GM23338 (cell line): ENCODE data around the gene ZSWIM1. TPM values are rescaled to one million over a fixed set of nuclear protein-coding genes. Genes with fewer than 3 reads are reported as not detected.

ENCODE experiments used
- ATAC-seq: fragments of 200-7000 bp; cut with Tn5 transposase; 3 replicates; pipeline ENCODE4 v1.9.1; 2020
- DNase-seq: peaks from one replicate; pipeline ENCODE4 v3.0.0-alpha.2; 2015; ENCODE audit warnings: low spot score
- H2AFZ ChIP-seq: fragments of 200-600 bp; sonication (generic); 2 replicates; pipeline ENCODE4 v1.8.0; 2016; ENCODE audit warnings: antibody characterized with exemption, mild to moderate bottlenecking, moderate library complexity
- H3F3A ChIP-seq: fragments of 200-600 bp; sonication (generic); replicated peaks from 2 replicates; pipeline ENCODE4 v1.8.0; 2017; ENCODE audit warnings: antibody characterized with exemption, mixed run types, low read depth
- H3K27ac ChIP-seq: fragments of 200-600 bp; sonication (generic); 2 replicates; pipeline ENCODE4 v1.6.1; 2016; ENCODE audit warnings: low read depth
- H3K27me3 ChIP-seq: fragments of 200-600 bp; sonication (generic); 2 replicates; pipeline ENCODE4 v1.8.0; 2016; ENCODE audit warnings: mild to moderate bottlenecking, mixed run types, moderate library complexity; ENCODE audit not compliant: insufficient read depth
- H3K36me3 ChIP-seq: fragments of 200-600 bp; sonication (generic); 2 replicates; pipeline ENCODE4 v1.8.0; 2016; ENCODE audit warnings: mild to moderate bottlenecking; ENCODE audit not compliant: insufficient read depth
- H3K4me1 ChIP-seq: fragments of 200-600 bp; sonication (generic); 2 replicates; pipeline ENCODE4 v1.8.0; 2016; ENCODE audit warnings: mild to moderate bottlenecking, moderate library complexity; ENCODE audit not compliant: insufficient read depth
- H3K4me2 ChIP-seq: fragments of 200-600 bp; sonication (generic); 2 replicates; pipeline ENCODE4 v1.7.1; 2017; ENCODE audit warnings: mixed run types
- H3K4me3 ChIP-seq: fragments of 200-600 bp; sonication (generic); 2 replicates; pipeline ENCODE4 v1.6.1; 2016; ENCODE audit warnings: mixed run types
- H3K79me2 ChIP-seq: fragments of 200-600 bp; sonication (generic); replicated peaks from 2 replicates; pipeline ENCODE4 v1.8.0; 2017; ENCODE audit warnings: mild to moderate bottlenecking; ENCODE audit not compliant: insufficient read depth
- H3K9me2 ChIP-seq: fragments of 200-600 bp; sonication (generic); 2 replicates; pipeline ENCODE4 v1.8.0; 2017; ENCODE audit not compliant: insufficient read depth
- H4K20me1 ChIP-seq: fragments of 200-600 bp; sonication (generic); replicated peaks from 2 replicates; pipeline ENCODE4 v1.8.0; 2017; ENCODE audit warnings: mild to moderate bottlenecking; ENCODE audit not compliant: insufficient read depth
- H3K27ac Mint-ChIP-seq: 2 replicates; pipeline ENCODE4 v1.8.0; 2020; ENCODE audit warnings: inconsistent platforms, mild to moderate bottlenecking, moderate library complexity, mixed read lengths
- H3K27me3 Mint-ChIP-seq: 3 replicates; pipeline ENCODE4 v1.8.0; 2022; ENCODE audit warnings: low read depth, mild to moderate bottlenecking, moderate library complexity, mixed read lengths, inconsistent platforms; ENCODE audit not compliant: insufficient read depth, poor library complexity
- H3K36me3 Mint-ChIP-seq: 3 replicates; pipeline ENCODE4 v1.8.0; 2021; ENCODE audit warnings: low read depth, mild to moderate bottlenecking, inconsistent platforms, moderate library complexity, mixed read lengths
- H3K4me1 Mint-ChIP-seq: 3 replicates; pipeline ENCODE4 v1.8.0; 2020; ENCODE audit warnings: mild to moderate bottlenecking, inconsistent platforms, mixed read lengths
- H3K4me3 Mint-ChIP-seq: 3 replicates; pipeline ENCODE4 v1.8.0; 2021; ENCODE audit warnings: moderate library complexity, mild to moderate bottlenecking, inconsistent platforms, mixed read lengths
- H3K9me3 Mint-ChIP-seq: 3 replicates; pipeline ENCODE4 v1.8.0; 2020; ENCODE audit warnings: moderate library complexity, mild to moderate bottlenecking, inconsistent platforms, mixed read lengths
- CREB1 ChIP-seq: fragments of 250-450 bp; sonication (Bioruptor Pico); IDR thresholded peaks from 2 replicates; pipeline ENCODE4 v1.5.0; 2020; ENCODE audit warnings: low read depth, mild to moderate bottlenecking, moderate library complexity
- EZH2phosphoT487 ChIP-seq: fragments of 200-600 bp; sonication (generic); IDR thresholded peaks from one replicate; pipeline ENCODE4 v1.8.1; 2018; ENCODE audit warnings: antibody characterized with exemption; ENCODE audit not compliant: unreplicated experiment
- JUNB ChIP-seq: IDR thresholded peaks from one replicate; pipeline ENCODE4 v1.6.1; 2016; ENCODE audit warnings: antibody characterized with exemption; ENCODE audit not compliant: unreplicated experiment
- NANOG ChIP-seq: IDR thresholded peaks from 2 replicates; pipeline ENCODE4 v1.6.1; 2016; ENCODE audit warnings: antibody characterized with exemption, borderline replicate concordance
- STAT1 ChIP-seq: IDR thresholded peaks from one replicate; pipeline ENCODE4 v1.6.1; 2016; ENCODE audit warnings: antibody characterized with exemption; ENCODE audit not compliant: unreplicated experiment
- ZNF114 ChIP-seq: fragments of 250-450 bp; sonication (Bioruptor Pico); IDR thresholded peaks from 2 replicates; pipeline ENCODE4 v1.5.0; 2020; ENCODE audit warnings: mild to moderate bottlenecking, moderate library complexity
- ZNF331 ChIP-seq: fragments of 250-450 bp; sonication (Bioruptor Pico); IDR thresholded peaks from 2 replicates; pipeline ENCODE4 v1.5.0; 2020; ENCODE audit warnings: low read depth, mild to moderate bottlenecking, moderate library complexity
- polyA plus RNA-seq: library from polyadenylated mRNA; unstranded; fragments of >200 nt; fragmentation: Nextera tagmentation; extraction: Ambion mirVana; gene quantifications from 2 replicates; pipeline ENCODE4 v1.2.1, GENCODE V29; 2016
- total RNA-seq: library from RNA; depleted of rRNA; stranded (reverse); fragments of >200 nt; shearing (Covaris generic); gene quantifications from 2 replicates; pipeline ENCODE4 v1.2.3, GENCODE V29; 2014
- TF ChIP-seq, protein P1 (sequence below): IDR thresholded peaks from 2 replicates; pipeline ENCODE4 v1.6.1; 2016; ENCODE audit warnings: antibody characterized with exemption
- TF ChIP-seq, protein P2 (sequence below), 2 experiments: fragments of 200-600 bp in 1 of 2; sonication (generic) in 1 of 2; conservative IDR thresholded peaks; 2 replicates each; pipeline versions ENCODE4 v1.5.1 to v1.6.1; 2016 to 2017; ENCODE audit warnings: antibody characterized with exemption in 2 of 2, low read depth in 2 of 2, mild to moderate bottlenecking in 2 of 2, moderate library complexity in 1 of 2

ZSWIM1 gene
- total and polyA plus RNA-seq, 2 experiments from 2014 or later, result 11.5 to 16.2 TPM

DNA sequence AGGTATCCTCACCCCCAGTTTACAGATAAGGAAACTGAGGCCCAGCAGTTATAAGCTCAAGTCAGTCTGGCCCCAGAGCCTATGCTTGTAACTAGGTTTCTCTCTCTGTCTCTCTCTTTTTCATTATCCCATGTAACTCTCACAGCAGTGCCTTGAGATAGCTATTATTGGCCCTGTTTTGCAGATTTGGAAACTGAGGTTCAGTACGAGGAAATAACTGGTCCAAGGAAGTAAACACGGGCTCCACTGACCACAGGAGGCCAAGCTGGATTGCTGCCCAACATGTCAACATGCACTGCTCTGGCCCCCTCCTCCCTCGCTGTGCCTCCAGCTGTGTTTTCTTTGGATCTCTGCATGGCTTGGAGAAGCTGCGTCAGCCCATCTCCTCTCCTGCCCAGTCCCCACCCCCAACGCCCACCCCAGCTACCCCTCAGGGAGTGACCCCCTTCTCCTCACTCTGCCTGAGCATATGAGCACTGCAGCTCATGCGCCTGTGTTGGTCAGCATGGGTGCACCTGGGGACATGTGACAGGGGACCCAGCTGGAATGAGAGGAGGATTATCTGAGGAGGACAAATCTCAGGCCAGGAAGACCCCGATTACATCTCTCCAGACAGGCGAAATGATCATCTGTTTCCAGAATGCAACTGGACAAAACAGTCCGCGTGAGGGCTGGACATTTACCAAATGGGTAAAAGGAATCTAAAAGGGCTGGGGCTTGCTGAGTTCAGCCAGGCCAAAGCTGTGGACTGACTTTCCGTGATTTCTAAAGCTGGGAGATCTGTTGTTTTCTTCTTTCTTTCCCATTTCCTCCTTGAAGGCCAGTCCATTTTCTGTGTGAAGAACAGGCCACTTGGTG, 38.7 kb downstream of the ZSWIM1 start (continued):
- TF ChIP-seq, protein P1, sequence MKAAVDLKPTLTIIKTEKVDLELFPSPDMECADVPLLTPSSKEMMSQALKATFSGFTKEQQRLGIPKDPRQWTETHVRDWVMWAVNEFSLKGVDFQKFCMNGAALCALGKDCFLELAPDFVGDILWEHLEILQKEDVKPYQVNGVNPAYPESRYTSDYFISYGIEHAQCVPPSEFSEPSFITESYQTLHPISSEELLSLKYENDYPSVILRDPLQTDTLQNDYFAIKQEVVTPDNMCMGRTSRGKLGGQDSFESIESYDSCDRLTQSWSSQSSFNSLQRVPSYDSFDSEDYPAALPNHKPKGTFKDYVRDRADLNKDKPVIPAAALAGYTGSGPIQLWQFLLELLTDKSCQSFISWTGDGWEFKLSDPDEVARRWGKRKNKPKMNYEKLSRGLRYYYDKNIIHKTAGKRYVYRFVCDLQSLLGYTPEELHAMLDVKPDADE, result no peak
- no peak for TF ChIP-seq JUNB
- no peak for TF ChIP-seq NANOG
- TF ChIP-seq, protein P2, sequence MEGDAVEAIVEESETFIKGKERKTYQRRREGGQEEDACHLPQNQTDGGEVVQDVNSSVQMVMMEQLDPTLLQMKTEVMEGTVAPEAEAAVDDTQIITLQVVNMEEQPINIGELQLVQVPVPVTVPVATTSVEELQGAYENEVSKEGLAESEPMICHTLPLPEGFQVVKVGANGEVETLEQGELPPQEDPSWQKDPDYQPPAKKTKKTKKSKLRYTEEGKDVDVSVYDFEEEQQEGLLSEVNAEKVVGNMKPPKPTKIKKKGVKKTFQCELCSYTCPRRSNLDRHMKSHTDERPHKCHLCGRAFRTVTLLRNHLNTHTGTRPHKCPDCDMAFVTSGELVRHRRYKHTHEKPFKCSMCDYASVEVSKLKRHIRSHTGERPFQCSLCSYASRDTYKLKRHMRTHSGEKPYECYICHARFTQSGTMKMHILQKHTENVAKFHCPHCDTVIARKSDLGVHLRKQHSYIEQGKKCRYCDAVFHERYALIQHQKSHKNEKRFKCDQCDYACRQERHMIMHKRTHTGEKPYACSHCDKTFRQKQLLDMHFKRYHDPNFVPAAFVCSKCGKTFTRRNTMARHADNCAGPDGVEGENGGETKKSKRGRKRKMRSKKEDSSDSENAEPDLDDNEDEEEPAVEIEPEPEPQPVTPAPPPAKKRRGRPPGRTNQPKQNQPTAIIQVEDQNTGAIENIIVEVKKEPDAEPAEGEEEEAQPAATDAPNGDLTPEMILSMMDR (conservative IDR thresholded peaks at IDR 0.05; ENCODE audit: low read depth in 2 of 2), result no peak
- no peak for TF ChIP-seq STAT1
- no peak for TF ChIP-seq ZNF114 (CRISPR knock-in tag)
- TF ChIP-seq CREB1 (CRISPR knock-in tag), result no peak

DNA sequence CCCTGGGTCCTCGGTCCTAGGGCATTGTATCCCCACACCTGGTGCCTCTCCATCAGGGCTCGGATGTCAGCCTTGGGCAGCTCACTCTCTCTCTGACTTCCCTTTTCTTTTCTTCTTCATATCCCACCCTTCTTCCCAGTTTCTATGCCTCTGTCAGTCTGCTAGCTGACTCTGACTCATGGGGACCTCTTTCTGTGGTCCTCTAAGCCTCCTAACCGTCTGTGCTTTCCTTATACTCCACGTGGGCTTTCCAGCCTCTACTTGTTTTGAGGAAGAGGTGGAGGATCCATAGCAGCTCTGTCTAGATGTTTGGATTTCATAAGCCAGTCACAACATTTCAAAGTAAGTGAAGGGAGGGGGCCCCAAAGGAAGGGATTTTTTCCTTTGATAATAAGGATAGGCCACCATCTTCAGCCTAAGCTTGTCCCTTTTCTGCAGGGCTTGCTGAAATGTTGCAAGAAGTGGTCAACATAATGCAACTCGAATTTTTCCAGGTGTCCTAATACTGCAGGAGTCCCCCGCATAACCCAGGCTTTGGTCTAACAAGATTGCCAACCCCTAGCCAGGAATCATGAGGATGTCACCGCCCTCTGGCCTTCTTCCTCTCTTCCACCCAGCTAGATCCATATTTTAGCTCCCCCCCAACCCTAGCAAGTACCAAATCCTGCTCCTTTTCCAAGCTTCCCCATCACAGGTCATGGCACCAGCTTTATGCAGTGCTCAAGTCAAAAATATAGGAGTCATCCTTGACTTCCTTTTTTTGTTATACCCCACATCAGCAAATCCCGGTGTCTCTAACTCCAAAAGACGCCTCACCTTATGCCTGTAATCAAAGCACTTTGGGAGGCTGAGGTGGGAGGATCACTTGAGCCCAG, 39.7 kb downstream of the ZSWIM1 start:
- no peaks in the 10 kb centered on the region for H3K9me2 ChIP-seq
- H3K36me3 Mint-ChIP-seq, result no peaks in the 10 kb centered on the region
- peak overlapping the region; percentile 56 for H2AFZ ChIP-seq
- no peaks in the 10 kb centered on the region for H3F3A ChIP-seq
- no peaks in the 10 kb centered on the region for H3K9me3 Mint-ChIP-seq
- no peaks in the 10 kb centered on the region for H3K79me2 ChIP-seq
- no peak overlapping the region for H3K27ac Mint-ChIP-seq
- H3K27me3 ChIP-seq, result no peaks in the 10 kb centered on the region
- DNase-seq (no peak), ATAC-seq (peak; percentile 32; the same call in 1 of the 3 replicates)
- no peaks in the 10 kb centered on the region for H3K4me1 ChIP-seq
- no peak overlapping the region; the same call in 2 of the 3 replicates for H3K4me3 Mint-ChIP-seq
- H3K4me3 ChIP-seq, result no peak overlapping the region
- no peaks in the 10 kb centered on the region for H4K20me1 ChIP-seq
- H3K36me3 ChIP-seq, result no peaks in the 10 kb centered on the region
- H3K4me2 ChIP-seq, result no peak overlapping the region
- peaks cover 19% of the 10 kb centered on the region for H3K4me1 Mint-ChIP-seq
- H3K27me3 Mint-ChIP-seq, result peaks cover 7% of the 10 kb centered on the region
- H3K27ac ChIP-seq, result no peak overlapping the region
- TF ChIP-seq EZH2phosphoT487, result no peak
- TF ChIP-seq, protein P1, result no peak
- TF ChIP-seq NANOG, result no peak
- no peak for TF ChIP-seq JUNB
- TF ChIP-seq, protein P2 (conservative IDR thresholded peaks at IDR 0.05; ENCODE audit: low read depth in 2 of 2), result no peak
- TF ChIP-seq STAT1, result no peak
- TF ChIP-seq ZNF331 (CRISPR knock-in tag), result no peak
- no peak for TF ChIP-seq CREB1 (CRISPR knock-in tag)
